Measurements from ENCODE around the gene CLEC12A.
"Not testable (repeated sequence)": the region's sequence is repeated elsewhere in the genome, so short reads cannot be mapped to it uniquely, and the experiment has no call there.

Gene CLEC12A

GRCh38 chr12:9973949-9974348 lies 2.7 kb downstream of the CLEC12A start:
- DNase-seq = no peak

- not testable (repeated sequence) for DNase-seq
These were observed 3.5 kb downstream of the CLEC12A start for GRCh38 chr12:9974731-9975130.

GRCh38 chr12:9975614-9976013 lies 4.4 kb downstream of the CLEC12A start:
- no peak for DNase-seq

GRCh38 chr12:9976626-9977025 lies 5.4 kb downstream of the CLEC12A start:
- not testable (repeated sequence) for DNase-seq

GRCh38 chr12:9977916-9978315 lies 6.7 kb downstream of the CLEC12A start:
- no peak for DNase-seq

GRCh38 chr12:9980126-9980525 lies 8.9 kb downstream of the CLEC12A start:
- no peak for DNase-seq

- no peak for DNase-seq
These were observed 20.7 kb downstream of the CLEC12A start for GRCh38 chr12:9991876-9992275.

- DNase-seq = no peak
These were observed 21.1 kb downstream of the CLEC12A start for GRCh38 chr12:9992296-9992695.

GRCh38 chr12:9999016-9999415 lies 27.8 kb downstream of the CLEC12A start, which contains the start of gene CLEC1B:
CLEC1B (minus strand) TSS chr12:9999121; CDS start chr12:9999100, 21 bp downstream.
- DNase-seq = no peak

GRCh38 chr12:10001171-10001776 lies 30.1 kb downstream of the CLEC12A start:
- DNase-seq = no peak

GRCh38 chr12:10012630-10013330 lies 41.6 kb downstream of the CLEC12A start:
- DNase-seq = no peak

- no peak for DNase-seq
These were observed 44.2 kb downstream of the CLEC12A start for GRCh38 chr12:10015450-10015849.

GRCh38 chr12:10016881-10017280 lies 45.7 kb downstream of the CLEC12A start:
- no peak for DNase-seq

GRCh38 chr12:10018386-10018785 lies 47.2 kb downstream of the CLEC12A start:
- DNase-seq = no peak

- no peak for DNase-seq
These were observed 50.1 kb downstream of the CLEC12A start for GRCh38 chr12:10021342-10021741.

GRCh38 chr12:10025236-10025635 lies 54.0 kb downstream of the CLEC12A start:
- DNase-seq = no peak

- not testable (repeated sequence) for DNase-seq
These were observed 55.5 kb downstream of the CLEC12A start for GRCh38 chr12:10026666-10027065.

GRCh38 chr12:10027311-10027710 lies 56.1 kb downstream of the CLEC12A start:
- no peak for DNase-seq

GRCh38 chr12:10027721-10028120 lies 56.5 kb downstream of the CLEC12A start:
- no peak for DNase-seq

- no peak for DNase-seq
These were observed 59.2 kb downstream of the CLEC12A start, which contains the start of gene CLEC9A for GRCh38 chr12:10030446-10030845. CLEC9A (plus strand) TSS chr12:10030682; CDS start chr12:10052688, 22,006 bp downstream.

- DNase-seq = no peak
These were observed 60.1 kb downstream of the CLEC12A start for GRCh38 chr12:10031321-10031720.

GRCh38 chr12:10031771-10032175 lies 60.6 kb downstream of the CLEC12A start:
- DNase-seq = no peak

- DNase-seq = no peak
These were observed 62.8 kb downstream of the CLEC12A start for GRCh38 chr12:10033783-10034545.
